T47D (cell line): ENCODE results near the gene RRP1.

Experiments
- DNase-seq, 2 experiments: peaks; one replicate each; pipeline versions ENCODE4 v3.0.0 to v3.0.0-alpha.2; 2011 to 2012; ENCODE audit warnings: low read depth in 1 of 2, low spot score in 1 of 2
- JUND ChIP-seq: IDR thresholded peaks from 2 replicates; pipeline ENCODE4 v1.6.1; 2012; ENCODE audit warnings: low read depth
- in situ Hi-C: cut with HindIII; loops from 2 replicates; pipeline ENCODE4 v1.10.0; 2016; ENCODE audit warnings: low sequenced_read_pairs, low pct_unique_long_range_greater_than_20kb

RRP1 gene

GRCh38 chr21:43802713-43803313, 13.4 kb downstream of the RRP1 start:
- TF ChIP-seq JUND: no peak
- in situ Hi-C loops: no loop called here
- DNase-seq: no peak

- DNase-seq: no peak
- TF ChIP-seq JUND: no peak
- in situ Hi-C loops: no loop called here
Measured at GRCh38 chr21:43803558-43804300, 14.4 kb downstream of the RRP1 start.

- no peak for DNase-seq
- in situ Hi-C loops: no loop called here
Measured at GRCh38 chr21:43805275-43805800, 16.0 kb downstream of the RRP1 start.

GRCh38 chr21:43806017-43806710, 16.8 kb downstream of the RRP1 start:
- no peak for DNase-seq
- TF ChIP-seq JUND: no peak
- in situ Hi-C loops: no loop called here

More at GRCh38 chr21:43805275-43805800, 16.0 kb downstream of the RRP1 start:
- no peak for TF ChIP-seq JUND

- in situ Hi-C loops: no loop called here
Measured at GRCh38 chr21:43808367-43808766, 19.0 kb downstream of the RRP1 start.

GRCh38 chr21:43808832-43809251, 19.5 kb downstream of the RRP1 start:
- TF ChIP-seq JUND: no peak
- no peak for DNase-seq
- in situ Hi-C loops: no loop called here

More at GRCh38 chr21:43808367-43808766, 19.0 kb downstream of the RRP1 start:
- no peak for DNase-seq
- no peak for TF ChIP-seq JUND

- no peak for DNase-seq
- in situ Hi-C loops: no loop called here
- TF ChIP-seq JUND: no peak
Measured at GRCh38 chr21:43809346-43809799, 20.0 kb downstream of the RRP1 start.

- peak in 1 of 2 experiments; percentile 51 for DNase-seq
- TF ChIP-seq JUND: no peak
- in situ Hi-C loops: no loop called here
Measured at GRCh38 chr21:43809853-43810504, 20.6 kb downstream of the RRP1 start.

GRCh38 chr21:43810505-43811261, 21.3 kb downstream of the RRP1 start:
- peak; percentile 77 to 91 for DNase-seq
- no peak for TF ChIP-seq JUND
- in situ Hi-C loops: no loop called here

- DNase-seq: no peak
- TF ChIP-seq JUND: no peak
- in situ Hi-C loops: no loop called here
Measured at GRCh38 chr21:43811262-43812105, 22.1 kb downstream of the RRP1 start.
